ENCODE measurements around the gene PLPP1. TPM values are rescaled to one million over a fixed set of nuclear protein-coding genes. Genes with fewer than 3 reads are reported as not detected.

PLPP1 gene
- total and polyA plus RNA-seq, 2 donors = 14.6 to 32.5 TPM

GRCh38 chr5:55384072-55384471 lies 150.7 kb downstream of the PLPP1 start:
- Histone ChIP-seq H3K4me3 (ENCODE audit: low read length in 2 of 2) (no peak overlapping the region), H3K36me3 (ENCODE audit: control insufficient read depth in 2 of 2, insufficient read depth in 2 of 2, low read length in 1 of 2) (peaks cover 7 to 30% of the 10 kb centered on the region in 2 donors), H3K4me1 (ENCODE audit: control insufficient read depth in 2 of 2, insufficient read depth in 2 of 2, low read length in 2 of 2) (no peaks in the 10 kb centered on the region), H3K27me3 (ENCODE audit: control insufficient read depth in 2 of 2, insufficient read depth in 1 of 2, low read length in 1 of 2) (no peaks in the 10 kb centered on the region), H3K9me3 (ENCODE audit: control insufficient read depth in 2 of 2, insufficient read depth in 1 of 2, low read length in 1 of 2) (peaks cover 0 to 3% of the 10 kb centered on the region in 2 donors), H3K27ac (ENCODE audit: low read depth in 1 of 2, low read length in 1 of 2) (no peak overlapping the region)
- WGBS = 96% methylated on average over 2 of the region's 2 CpGs
- DNase-seq (ENCODE audit: low read depth in 6 of 9, low spot score in 9 of 9) = no peak

GRCh38 chr5:55383254-55383653 lies 151.5 kb downstream of the PLPP1 start:
- Histone ChIP-seq H3K27ac (ENCODE audit: low read depth in 1 of 2, low read length in 1 of 2) (no peak overlapping the region), H3K27me3 (ENCODE audit: control insufficient read depth in 2 of 2, insufficient read depth in 1 of 2, low read length in 1 of 2) (no peaks in the 10 kb centered on the region), H3K4me1 (ENCODE audit: control insufficient read depth in 2 of 2, insufficient read depth in 2 of 2, low read length in 2 of 2) (no peaks in the 10 kb centered on the region), H3K4me3 (ENCODE audit: low read length in 2 of 2) (no peak overlapping the region), H3K36me3 (ENCODE audit: control insufficient read depth in 2 of 2, insufficient read depth in 2 of 2, low read length in 1 of 2) (peaks cover 7 to 31% of the 10 kb centered on the region in 2 donors), H3K9me3 (ENCODE audit: control insufficient read depth in 2 of 2, insufficient read depth in 1 of 2, low read length in 1 of 2) (peaks cover 0 to 3% of the 10 kb centered on the region in 2 donors)
- DNase-seq (ENCODE audit: low read depth in 6 of 9, low spot score in 9 of 9) = no peak

- Histone ChIP-seq H3K4me1 (ENCODE audit: control insufficient read depth in 2 of 2, insufficient read depth in 2 of 2, low read length in 2 of 2) (no peaks in the 10 kb centered on the region), H3K4me3 (ENCODE audit: low read length in 2 of 2) (no peak overlapping the region), H3K36me3 (ENCODE audit: control insufficient read depth in 2 of 2, insufficient read depth in 2 of 2, low read length in 1 of 2) (peaks cover 8 to 41% of the 10 kb centered on the region in 2 donors), H3K9me3 (ENCODE audit: control insufficient read depth in 2 of 2, insufficient read depth in 1 of 2, low read length in 1 of 2) (peaks cover 1 to 7% of the 10 kb centered on the region in 2 donors), H3K27ac (ENCODE audit: low read depth in 1 of 2, low read length in 1 of 2) (no peak overlapping the region), H3K27me3 (ENCODE audit: control insufficient read depth in 2 of 2, insufficient read depth in 1 of 2, low read length in 1 of 2) (no peaks in the 10 kb centered on the region)
- 96% methylated on average over 1 of the region's 1 CpG for WGBS
- no peak for DNase-seq (ENCODE audit: low read depth in 6 of 9, low spot score in 9 of 9)
Measured at GRCh38 chr5:55377810-55378209, 157.0 kb downstream of the PLPP1 start.

Other genes starting within 250 kb of the PLPP1 start
- gene DHX29, start 227.3 kb downstream of the PLPP1 start, total RNA-seq = 20.8 TPM
- gene DHX29, start 227.3 kb downstream of the PLPP1 start, polyA plus RNA-seq = 12.5 TPM
- gene MTREX, start 227.0 kb downstream of the PLPP1 start, total RNA-seq = 75.7 TPM
- 31.8 TPM for gene MTREX, start 227.0 kb downstream of the PLPP1 start, polyA plus RNA-seq
- gene SLC38A9, start 177.4 kb upstream of the PLPP1 start, total RNA-seq = 29.3 TPM
- 18.4 TPM for gene SLC38A9, start 177.4 kb upstream of the PLPP1 start, polyA plus RNA-seq
- 0.57 TPM for gene DDX4, start 203.1 kb upstream of the PLPP1 start, total RNA-seq
- 0.57 TPM for gene DDX4, start 203.1 kb upstream of the PLPP1 start, polyA plus RNA-seq